ENCODE data around the gene C19orf67. TPM values are rescaled to one million over a fixed set of nuclear protein-coding genes. Genes with fewer than 3 reads are reported as not detected.

C19orf67 gene
- total RNA-seq, 3 donors from 2014 or later: 0.27 TPM; not detected in 2

GRCh38 chr19:14056741-14057356, 28.7 kb downstream of the C19orf67 start:
- Histone ChIP-seq H3K36me3 (ENCODE audit: low read depth) (no peaks in the 10 kb centered on the region), H3K9me3 (no peaks in the 10 kb centered on the region), H3K4me3 (no peak overlapping the region), H3K4me1 (ENCODE audit: low read depth) (peaks cover 8% of the 10 kb centered on the region)
- no peak for DNase-seq
- intact Hi-C loops (cut with DNase I, micrococcal nuclease): no loop called here
- no peak for TF ChIP-seq CTCF (IDR thresholded peaks at IDR 0.05)
- ATAC-seq: no peak

GRCh38 chr19:14056069-14056666, 29.4 kb downstream of the C19orf67 start:
- H3K9me3 ChIP-seq: no peaks in the 10 kb centered on the region
- H3K36me3 ChIP-seq (ENCODE audit: low read depth): no peaks in the 10 kb centered on the region
- TF ChIP-seq CTCF (IDR thresholded peaks at IDR 0.05): no peak
- ATAC-seq (no peak), DNase-seq (no peak)
- no peak overlapping the region for H3K4me3 ChIP-seq
- intact Hi-C loops (cut with DNase I, micrococcal nuclease): no loop called here
- peaks cover 4% of the 10 kb centered on the region for H3K4me1 ChIP-seq (ENCODE audit: low read depth)

GRCh38 chr19:14055396-14055795, 30.2 kb downstream of the C19orf67 start:
- ATAC-seq (no peak), DNase-seq (no peak)
- intact Hi-C loops (cut with DNase I, micrococcal nuclease): no loop called here
- H3K4me3 ChIP-seq: no peak overlapping the region
- no peaks in the 10 kb centered on the region for H3K9me3 ChIP-seq
- no peaks in the 10 kb centered on the region for H3K36me3 ChIP-seq (ENCODE audit: low read depth)
- no peak for TF ChIP-seq CTCF (IDR thresholded peaks at IDR 0.05)
- peaks cover 4% of the 10 kb centered on the region for H3K4me1 ChIP-seq (ENCODE audit: low read depth)

GRCh38 chr19:14054721-14055120, 30.9 kb downstream of the C19orf67 start:
- TF ChIP-seq CTCF (IDR thresholded peaks at IDR 0.05): no peak
- no peak for ATAC-seq
- no peaks in the 10 kb centered on the region for H3K36me3 ChIP-seq (ENCODE audit: low read depth)
- no peak overlapping the region for H3K4me3 ChIP-seq
- no peak for DNase-seq
- no peaks in the 10 kb centered on the region for H3K9me3 ChIP-seq
- intact Hi-C loops (cut with DNase I, micrococcal nuclease): no loop called here
- H3K4me1 ChIP-seq (ENCODE audit: low read depth): peaks cover 4% of the 10 kb centered on the region

GRCh38 chr19:14054099-14054498, 31.5 kb downstream of the C19orf67 start:
- Histone ChIP-seq H3K9me3 (no peaks in the 10 kb centered on the region), H3K4me1 (ENCODE audit: low read depth) (peaks cover 4% of the 10 kb centered on the region), H3K36me3 (ENCODE audit: low read depth) (no peaks in the 10 kb centered on the region), H3K4me3 (no peak overlapping the region)
- no peak for ATAC-seq
- intact Hi-C loops (cut with DNase I, micrococcal nuclease): no loop called here
- TF ChIP-seq CTCF (IDR thresholded peaks at IDR 0.05): no peak
- no peak for DNase-seq
